H9 (cell line): ENCODE results near the gene SPRED3. TPM values are rescaled to one million over a fixed set of nuclear protein-coding genes. Genes with fewer than 3 reads are reported as not detected.

ENCODE experiments used
- DNase-seq: peaks from one replicate; pipeline ENCODE4 v3.0.0-alpha.2; 2017
- H2AFZ ChIP-seq: one replicate; pipeline ENCODE4 v1.6.1; 2013; ENCODE audit warnings: mild to moderate bottlenecking, low read length, control low read depth, moderate library complexity
- H2AK5ac ChIP-seq: 2 replicates; pipeline ENCODE4 v1.6.1; 2013; ENCODE audit warnings: low read length, control low read depth, mixed read lengths; ENCODE audit not compliant: insufficient read length
- H2BK120ac ChIP-seq: one replicate; pipeline ENCODE4 v1.6.1; 2013; ENCODE audit warnings: low read depth, mild to moderate bottlenecking, low read length, control low read depth, inconsistent platforms; ENCODE audit not compliant: poor library complexity, severe bottlenecking
- H2BK12ac ChIP-seq: 2 replicates; pipeline ENCODE4 v1.6.1; 2013; ENCODE audit warnings: low read length, control low read depth, mixed read lengths, low read depth; ENCODE audit not compliant: insufficient read length
- H2BK15ac ChIP-seq: 2 replicates; pipeline ENCODE4 v1.6.1; 2013; ENCODE audit warnings: low read depth, low read length, control low read depth
- H2BK20ac ChIP-seq: one replicate; pipeline ENCODE4 v1.6.1; 2013; ENCODE audit warnings: low read depth, mild to moderate bottlenecking, low read length, control low read depth, inconsistent platforms; ENCODE audit not compliant: poor library complexity, severe bottlenecking
- H2BK5ac ChIP-seq: 2 replicates; pipeline ENCODE4 v1.6.1; 2013; ENCODE audit warnings: low read length, control low read depth, mixed read lengths; ENCODE audit not compliant: insufficient read length
- H3K14ac ChIP-seq: 2 replicates; pipeline ENCODE4 v1.6.1; 2013; ENCODE audit warnings: low read length, control low read depth; ENCODE audit not compliant: insufficient read depth
- H3K18ac ChIP-seq: 2 replicates; pipeline ENCODE4 v1.6.1; 2013; ENCODE audit warnings: low read depth, mild to moderate bottlenecking, mixed read lengths, low read length, control low read depth; ENCODE audit not compliant: insufficient read length
- H3K23ac ChIP-seq: 2 replicates; pipeline ENCODE4 v1.6.1; 2013; ENCODE audit warnings: low read length, control low read depth, mixed read lengths, low read depth; ENCODE audit not compliant: insufficient read length
- H3K23me2 ChIP-seq: 2 replicates; pipeline ENCODE4 v1.6.1; 2013; ENCODE audit warnings: low read depth, mild to moderate bottlenecking, mixed read lengths, low read length, control low read depth; ENCODE audit not compliant: insufficient read length, poor library complexity, severe bottlenecking
- H3K27ac ChIP-seq: 2 replicates; pipeline ENCODE4 v1.5.1; 2013; ENCODE audit warnings: low read length, control low read depth, mixed read lengths, low read depth; ENCODE audit not compliant: insufficient read length
- H3K27me3 ChIP-seq: 2 replicates; pipeline ENCODE4 v1.6.1; 2013; ENCODE audit warnings: low read length, control low read depth, inconsistent platforms; ENCODE audit not compliant: insufficient read depth
- H3K4ac ChIP-seq: 2 replicates; pipeline ENCODE4 v1.6.1; 2013; ENCODE audit warnings: low read depth, mild to moderate bottlenecking, control low read depth, inconsistent platforms, low read length, moderate library complexity
- H3K4me1 ChIP-seq: 2 replicates; pipeline ENCODE4 v1.6.1; 2013; ENCODE audit warnings: low read length, control low read depth, inconsistent platforms; ENCODE audit not compliant: insufficient read depth
- H3K4me2 ChIP-seq: 2 replicates; pipeline ENCODE4 v1.6.1; 2013; ENCODE audit warnings: low read length, control low read depth, mixed read lengths; ENCODE audit not compliant: insufficient read length, insufficient read depth
- H3K56ac ChIP-seq: 2 replicates; pipeline ENCODE4 v1.6.1; 2013; ENCODE audit warnings: low read depth, mild to moderate bottlenecking, mixed read lengths, low read length, control low read depth; ENCODE audit not compliant: insufficient read length
- H3K79me1 ChIP-seq: 2 replicates; pipeline ENCODE4 v1.6.1; 2013; ENCODE audit warnings: low read depth, mild to moderate bottlenecking, moderate library complexity, low read length, control low read depth, inconsistent platforms; ENCODE audit not compliant: insufficient read depth, poor library complexity, severe bottlenecking
- H3K79me2 ChIP-seq: 2 replicates; pipeline ENCODE4 v1.6.1; 2013; ENCODE audit warnings: low read length, control low read depth, inconsistent platforms; ENCODE audit not compliant: insufficient read depth
- H3K9ac ChIP-seq: 2 replicates; pipeline ENCODE4 v1.6.1; 2013; ENCODE audit warnings: low read length, control low read depth, mixed read lengths; ENCODE audit not compliant: insufficient read length; ENCODE audit errors: extremely low read depth
- H3K9me3 ChIP-seq: one replicate; pipeline ENCODE4 v1.6.1; 2013; ENCODE audit warnings: low read depth, low read length, inconsistent platforms; ENCODE audit not compliant: control insufficient read depth
- H3T11ph ChIP-seq: one replicate; pipeline ENCODE4 v1.6.1; 2013; ENCODE audit warnings: mild to moderate bottlenecking, low read length, control low read depth, inconsistent platforms
- H4K20me1 ChIP-seq: one replicate; pipeline ENCODE4 v1.6.1; 2013; ENCODE audit not compliant: control insufficient read depth, insufficient read length, insufficient read depth
- H4K5ac ChIP-seq: 2 replicates; pipeline ENCODE4 v1.6.1; 2013; ENCODE audit warnings: low read depth, mild to moderate bottlenecking, mixed read lengths, low read length, control low read depth; ENCODE audit not compliant: insufficient read length
- H4K8ac ChIP-seq: replicated peaks from 2 replicates; pipeline ENCODE4 v1.6.1; 2013; ENCODE audit warnings: low read length, control low read depth, mixed read lengths, low read depth; ENCODE audit not compliant: insufficient read length
- H4K91ac ChIP-seq: 2 replicates; pipeline ENCODE4 v1.6.1; 2013; ENCODE audit warnings: low read depth, mild to moderate bottlenecking, moderate library complexity, mixed read lengths, low read length, control low read depth; ENCODE audit not compliant: insufficient read length
- H3K27ac Mint-ChIP-seq, 3 experiments: 2 replicates in 2 of 3; 3 replicates in 1 of 3; pipeline ENCODE4 v1.8.0; 2020 to 2021; ENCODE audit warnings: mixed read lengths in 3 of 3, mild to moderate bottlenecking in 1 of 3, moderate library complexity in 1 of 3
- H3K27me3 Mint-ChIP-seq: 2 replicates; pipeline ENCODE4 v1.8.0; 2021; ENCODE audit warnings: low read depth, mild to moderate bottlenecking, moderate library complexity, mixed read lengths
- H3K36me3 Mint-ChIP-seq, 3 experiments: 2 replicates in 2 of 3; 3 replicates in 1 of 3; pipeline ENCODE4 v1.8.0; 2020 to 2021; ENCODE audit warnings: low read depth in 3 of 3, mixed read lengths in 3 of 3; ENCODE audit not compliant: insufficient read depth in 1 of 3
- H3K4me1 Mint-ChIP-seq, 2 experiments: 2 replicates each; pipeline ENCODE4 v1.8.0; 2020; ENCODE audit warnings: mixed read lengths in 2 of 2
- H3K4me3 Mint-ChIP-seq, 2 experiments: 2 replicates in 1 of 2; 3 replicates in 1 of 2; pipeline ENCODE4 v1.8.0; 2020 to 2021; ENCODE audit warnings: mild to moderate bottlenecking in 2 of 2, mixed read lengths in 2 of 2, moderate library complexity in 1 of 2
- H3K9me3 Mint-ChIP-seq, 2 experiments: 2 replicates in 1 of 2; 3 replicates in 1 of 2; pipeline ENCODE4 v1.8.0; 2020; ENCODE audit warnings: mild to moderate bottlenecking in 2 of 2, mixed read lengths in 2 of 2, moderate library complexity in 1 of 2
- WGBS: extraction: QIAGEN DNeasy Blood & Tissue Kit; methylation state at CpG from one replicate; pipeline ENCODE4 v1.1.7; 2013; ENCODE audit warnings: missing lambda C conversion rate, low lambda C conversion rate, mixed read lengths; ENCODE audit not compliant: insufficient read length; ENCODE audit errors: extremely low coverage; 5-methylcytosine and 5-hydroxymethylcytosine counted together
- total RNA-seq: library from RNA; stranded (reverse); gene quantifications from 2 replicates; pipeline ENCODE4 v1.2.1, GENCODE V29; 2021
- TF ChIP-seq, protein P1 (sequence below): fragments of 200-600 bp; sonication (generic); conservative IDR thresholded peaks from 3 replicates; pipeline ENCODE4 v1.8.0; 2021; ENCODE audit warnings: antibody characterized with exemption, mild to moderate bottlenecking

Gene SPRED3
- total RNA-seq, 1 experiment from 2014 or later, result 16.4 TPM

DNA sequence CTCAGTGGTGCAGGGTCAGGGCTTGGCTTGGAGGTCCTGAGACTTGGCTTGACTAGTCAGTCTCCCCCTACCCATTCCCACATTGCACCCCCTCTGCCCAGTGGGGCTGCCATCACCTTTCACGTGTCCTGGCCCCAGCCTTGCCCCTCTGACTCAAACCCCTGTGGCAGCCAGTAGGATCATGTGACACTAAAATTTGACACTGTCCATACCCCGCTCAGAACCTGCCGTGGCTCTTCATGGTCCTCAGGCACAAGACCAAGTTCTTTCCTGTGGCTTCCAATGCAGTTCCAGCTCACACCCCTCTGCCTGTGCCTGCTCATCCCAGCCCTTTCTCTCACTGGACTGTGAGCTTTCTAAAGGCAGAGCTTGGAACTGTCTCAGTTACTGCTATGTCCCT lies 11.9 kb upstream of the SPRED3 start:
- Histone ChIP-seq H2AK5ac (no peak overlapping the region), H2BK15ac (no peak overlapping the region), H2BK12ac (no peak overlapping the region), H3K9me3 (no peaks in the 10 kb centered on the region), H3K14ac (no peak overlapping the region), H4K8ac (no peak overlapping the region), H2BK120ac (no peak overlapping the region), H2AFZ (no peak overlapping the region), H3K27ac (no peak overlapping the region), H3K79me2 (peaks cover 16% of the 10 kb centered on the region; the same call in 1 of the 2 replicates), H3K79me1 (peaks cover 12% of the 10 kb centered on the region), H3K27me3 (no peaks in the 10 kb centered on the region), H3K4me2 (no peak overlapping the region), H3K4ac (no peak overlapping the region), H3K56ac (no peak overlapping the region), H3K23ac (no peak overlapping the region), H2BK20ac (no peak overlapping the region), H4K5ac (no peak overlapping the region), H3K18ac (no peak overlapping the region), H3T11ph (no peak overlapping the region), H3K23me2 (peaks cover 12% of the 10 kb centered on the region), H3K4me1 (no peaks in the 10 kb centered on the region), H2BK5ac (no peak overlapping the region), H4K91ac (no peak overlapping the region), H4K20me1 (peaks cover 3% of the 10 kb centered on the region), H3K9ac (no peak overlapping the region)
- H3K36me3 Mint-ChIP-seq, result peaks cover 22 to 41% (median 32%) of the 10 kb centered on the region in 3 experiments; a peak in 6 of 7 replicates
- TF ChIP-seq, protein P1, sequence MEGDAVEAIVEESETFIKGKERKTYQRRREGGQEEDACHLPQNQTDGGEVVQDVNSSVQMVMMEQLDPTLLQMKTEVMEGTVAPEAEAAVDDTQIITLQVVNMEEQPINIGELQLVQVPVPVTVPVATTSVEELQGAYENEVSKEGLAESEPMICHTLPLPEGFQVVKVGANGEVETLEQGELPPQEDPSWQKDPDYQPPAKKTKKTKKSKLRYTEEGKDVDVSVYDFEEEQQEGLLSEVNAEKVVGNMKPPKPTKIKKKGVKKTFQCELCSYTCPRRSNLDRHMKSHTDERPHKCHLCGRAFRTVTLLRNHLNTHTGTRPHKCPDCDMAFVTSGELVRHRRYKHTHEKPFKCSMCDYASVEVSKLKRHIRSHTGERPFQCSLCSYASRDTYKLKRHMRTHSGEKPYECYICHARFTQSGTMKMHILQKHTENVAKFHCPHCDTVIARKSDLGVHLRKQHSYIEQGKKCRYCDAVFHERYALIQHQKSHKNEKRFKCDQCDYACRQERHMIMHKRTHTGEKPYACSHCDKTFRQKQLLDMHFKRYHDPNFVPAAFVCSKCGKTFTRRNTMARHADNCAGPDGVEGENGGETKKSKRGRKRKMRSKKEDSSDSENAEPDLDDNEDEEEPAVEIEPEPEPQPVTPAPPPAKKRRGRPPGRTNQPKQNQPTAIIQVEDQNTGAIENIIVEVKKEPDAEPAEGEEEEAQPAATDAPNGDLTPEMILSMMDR, result no peak
- peak overlapping the region; percentile 40 to 99 for H3K4me3 Mint-ChIP-seq
- no peak for DNase-seq
- no peaks in the 10 kb centered on the region for H3K9me3 Mint-ChIP-seq
- H3K4me1 Mint-ChIP-seq, result peaks cover 14 to 18% of the 10 kb centered on the region in 2 experiments
- H3K27ac Mint-ChIP-seq, result no peak overlapping the region
- H3K27me3 Mint-ChIP-seq, result peaks cover 11% of the 10 kb centered on the region
- no CpG with 5 or more reads among the region's 3 CpGs for WGBS
